Measurements from ENCODE around the gene HSFX3.
"Not testable (repeated sequence)": the region's sequence is repeated elsewhere in the genome, so short reads cannot be mapped to it uniquely, and the experiment has no call there.

- TF ChIP-seq CTCF (conservative IDR thresholded peaks at IDR 0.05; ENCODE audit: low read depth, low read length); EZH2phosphoT487 (IDR thresholded peaks at IDR 0.05; ENCODE audit: borderline replicate concordance, low read length): not testable (repeated sequence)
Observed at GRCh38 chrX:149549701-149550100, at the start of gene HSFX3.

Data from PC-3 (cell line).